Measurements from ENCODE around the gene CCNT1.
A peak's percentile ranks its signal among the peaks of the same experiment; 100 is the strongest.
"Not testable (repeated sequence)": the region's sequence is repeated elsewhere in the genome, so short reads cannot be mapped to it uniquely, and the experiment has no call there.

The CCNT1 gene

GRCh38 chr12:48691826-48692487, 24.6 kb downstream of the CCNT1 start:
- DNase-seq (ENCODE audit: low spot score): no peak

DNA sequence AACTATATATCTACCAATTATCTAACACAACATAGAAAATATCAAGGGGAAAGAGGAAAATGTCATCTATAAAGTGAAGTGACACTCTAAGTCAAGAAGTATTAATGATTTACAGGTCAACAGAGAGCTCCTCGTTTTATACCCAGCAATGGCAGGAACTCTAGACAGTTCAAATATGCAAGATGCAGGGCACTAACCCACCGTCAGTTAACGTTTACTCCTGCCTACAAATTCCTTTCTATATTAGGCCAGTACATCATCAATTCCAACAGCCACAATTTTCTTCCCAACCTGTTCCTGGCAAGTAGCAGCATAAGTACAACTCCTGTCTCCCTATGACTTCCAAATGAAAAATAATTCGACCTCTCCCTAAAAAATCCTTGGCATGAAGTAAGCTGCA, 25.5 kb downstream of the CCNT1 start:
- no peak for DNase-seq (ENCODE audit: low spot score)

- no peak for DNase-seq (ENCODE audit: low spot score)
These were observed 26.1 kb downstream of the CCNT1 start for GRCh38 chr12:48690436-48690835.

- no peak for DNase-seq (ENCODE audit: low spot score)
These were observed 27.7 kb downstream of the CCNT1 start for GRCh38 chr12:48688836-48689235.

DNA sequence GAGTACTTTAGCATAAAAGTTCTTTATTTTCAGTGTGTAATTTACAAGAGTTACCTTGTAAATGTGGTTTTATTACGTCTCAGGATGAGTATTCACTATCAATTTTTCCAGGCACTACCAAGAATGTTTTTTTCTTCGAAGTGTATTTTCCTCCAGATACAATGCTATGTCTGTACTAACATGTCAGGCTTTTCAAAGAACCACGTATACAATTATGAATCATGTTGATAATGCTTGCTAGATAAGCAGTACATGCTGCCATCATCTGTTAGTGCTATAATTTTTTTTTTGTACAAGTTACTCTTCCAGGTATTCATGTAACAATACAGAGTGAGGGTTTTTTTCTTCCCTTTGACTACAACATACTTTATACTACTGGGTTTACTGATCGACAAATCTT, 28.9 kb downstream of the CCNT1 start:
- no peak for DNase-seq (ENCODE audit: low spot score)

GRCh38 chr12:48686615-48687334, 29.7 kb downstream of the CCNT1 start:
- DNase-seq (ENCODE audit: low spot score): no peak

DNA sequence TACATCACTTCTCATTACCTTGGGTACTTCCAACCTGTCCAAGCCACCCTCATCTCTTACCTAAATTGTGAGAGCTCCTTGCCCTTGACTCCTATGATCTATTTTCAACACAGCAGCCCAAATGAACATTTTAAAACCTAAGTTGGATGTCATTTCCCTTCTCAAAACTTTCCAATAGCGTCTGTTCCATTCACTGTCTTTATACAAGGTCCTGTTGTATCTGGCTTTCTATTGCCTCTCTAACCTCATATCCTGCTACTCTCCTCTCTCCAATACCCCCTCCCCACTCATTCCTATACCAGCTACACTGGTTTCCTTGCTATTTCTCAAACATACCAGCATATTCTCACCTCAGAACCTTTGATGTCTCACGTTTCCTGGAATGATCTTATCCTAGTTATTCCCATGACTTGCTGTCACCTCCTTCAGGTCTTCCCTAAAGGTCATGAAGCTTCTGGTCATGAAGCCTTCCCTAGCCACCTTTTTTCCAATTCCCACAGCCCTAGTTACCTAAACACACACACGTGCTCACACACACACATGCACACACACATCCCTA, 30.4 kb downstream of the CCNT1 start:
- DNase-seq (ENCODE audit: low spot score): no peak

- DNase-seq (ENCODE audit: low spot score): no peak
These were observed 33.0 kb downstream of the CCNT1 start for GRCh38 chr12:48683534-48683933.

DNA sequence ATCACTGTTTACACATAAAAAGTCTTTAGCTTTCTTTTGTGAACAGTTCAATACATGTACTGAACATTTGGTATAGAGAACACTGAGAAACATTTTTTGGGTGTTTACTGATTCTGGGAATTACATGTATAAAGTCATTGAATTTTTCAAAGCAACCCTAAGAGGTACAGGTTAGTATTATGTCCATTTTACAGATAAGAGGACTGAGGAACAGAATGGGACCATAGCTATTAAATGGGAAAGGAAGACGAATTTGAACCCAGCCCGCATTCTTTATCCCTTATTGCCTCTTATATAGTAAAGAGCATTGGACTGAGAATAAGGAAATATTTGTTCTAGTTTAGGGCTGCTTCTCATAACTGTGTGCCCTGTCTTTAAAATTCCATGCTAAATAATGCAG, 33.6 kb downstream of the CCNT1 start:
- no peak for DNase-seq (ENCODE audit: low spot score)

DNA sequence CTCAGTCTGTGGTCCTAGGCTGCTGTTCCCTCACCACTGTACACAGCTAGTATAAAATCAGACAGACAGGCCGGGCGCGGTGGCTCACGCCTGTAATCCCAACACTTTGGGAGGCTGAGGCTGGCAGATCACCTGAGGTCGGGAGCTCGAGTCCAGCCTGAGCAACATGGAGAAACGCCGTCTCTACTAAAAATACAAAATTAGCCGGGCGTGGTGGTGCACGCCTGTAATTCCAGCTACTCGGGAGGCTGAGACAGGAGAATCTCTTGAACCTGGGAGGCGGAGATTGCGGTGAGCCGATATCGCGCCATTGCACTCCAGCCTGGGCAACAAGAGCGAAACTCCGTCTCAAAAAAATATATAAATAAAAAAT, 34.0 kb downstream of the CCNT1 start:
- not testable (repeated sequence) for DNase-seq (ENCODE audit: low spot score)

- peak; percentile 99 for DNase-seq (ENCODE audit: low spot score)
These were observed 34.6 kb downstream of the CCNT1 start, which contains the start of gene KANSL2 for GRCh38 chr12:48681710-48682532. Gene KANSL2 (minus strand): TSS chr12:48682238. CDS start chr12:48681632, 606 bp downstream.

DNA sequence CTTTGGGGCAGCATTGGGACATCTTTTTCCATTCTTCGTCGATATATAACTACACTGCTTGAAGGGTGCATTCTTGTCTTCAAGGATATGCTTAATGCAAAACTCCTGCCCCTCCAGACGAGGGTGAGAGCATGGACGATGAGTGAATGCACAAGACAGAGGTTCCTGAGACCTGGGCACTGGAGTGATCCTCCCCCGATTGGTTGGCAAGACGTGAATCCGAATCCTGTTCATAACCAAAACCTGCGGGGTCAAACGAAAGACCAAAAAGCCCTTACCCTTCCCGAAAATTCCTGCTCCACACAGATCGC, 35.2 kb downstream of the CCNT1 start:
- peak; percentile 28 for DNase-seq (ENCODE audit: low spot score)

- no peak for DNase-seq (ENCODE audit: low spot score)
These were observed 35.6 kb downstream of the CCNT1 start for GRCh38 chr12:48680861-48681260.

- no peak for DNase-seq (ENCODE audit: low spot score)
These were observed 37.8 kb downstream of the CCNT1 start for GRCh38 chr12:48678551-48679185.

GRCh38 chr12:48671231-48671856, 45.2 kb downstream of the CCNT1 start:
- DNase-seq (ENCODE audit: low spot score): no peak

- DNase-seq (ENCODE audit: low spot score): no peak
These were observed 47.5 kb downstream of the CCNT1 start for GRCh38 chr12:48668996-48669395.

GRCh38 chr12:48659863-48660262, 56.6 kb downstream of the CCNT1 start:
- DNase-seq (ENCODE audit: low spot score): no peak

GRCh38 chr12:48651681-48652080, 64.8 kb downstream of the CCNT1 start:
- DNase-seq (ENCODE audit: low spot score): no peak

DNA sequence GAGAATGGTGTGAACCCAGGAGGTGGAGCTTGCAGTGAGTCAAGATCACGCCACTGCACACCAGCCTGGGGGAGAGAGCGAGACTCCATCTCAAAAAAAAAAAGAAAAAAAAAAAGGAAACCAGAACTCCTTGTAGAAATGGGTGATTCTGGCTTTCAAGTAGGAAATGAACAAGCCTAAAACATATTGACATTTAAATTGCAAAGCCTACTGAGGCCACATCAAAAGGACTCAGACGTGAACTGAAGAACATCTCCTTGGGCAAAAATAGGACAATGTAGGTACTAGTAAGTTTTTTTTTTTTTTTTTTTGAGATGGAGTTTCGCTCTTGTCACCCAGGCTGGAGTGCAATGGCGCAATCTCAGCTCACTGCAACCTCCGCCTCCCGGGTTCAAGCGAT, 71.2 kb downstream of the CCNT1 start:
- DNase-seq (ENCODE audit: low spot score): not testable (repeated sequence)

GRCh38 chr12:48643011-48643410, 73.5 kb downstream of the CCNT1 start:
- no peak for DNase-seq (ENCODE audit: low spot score)

DNA sequence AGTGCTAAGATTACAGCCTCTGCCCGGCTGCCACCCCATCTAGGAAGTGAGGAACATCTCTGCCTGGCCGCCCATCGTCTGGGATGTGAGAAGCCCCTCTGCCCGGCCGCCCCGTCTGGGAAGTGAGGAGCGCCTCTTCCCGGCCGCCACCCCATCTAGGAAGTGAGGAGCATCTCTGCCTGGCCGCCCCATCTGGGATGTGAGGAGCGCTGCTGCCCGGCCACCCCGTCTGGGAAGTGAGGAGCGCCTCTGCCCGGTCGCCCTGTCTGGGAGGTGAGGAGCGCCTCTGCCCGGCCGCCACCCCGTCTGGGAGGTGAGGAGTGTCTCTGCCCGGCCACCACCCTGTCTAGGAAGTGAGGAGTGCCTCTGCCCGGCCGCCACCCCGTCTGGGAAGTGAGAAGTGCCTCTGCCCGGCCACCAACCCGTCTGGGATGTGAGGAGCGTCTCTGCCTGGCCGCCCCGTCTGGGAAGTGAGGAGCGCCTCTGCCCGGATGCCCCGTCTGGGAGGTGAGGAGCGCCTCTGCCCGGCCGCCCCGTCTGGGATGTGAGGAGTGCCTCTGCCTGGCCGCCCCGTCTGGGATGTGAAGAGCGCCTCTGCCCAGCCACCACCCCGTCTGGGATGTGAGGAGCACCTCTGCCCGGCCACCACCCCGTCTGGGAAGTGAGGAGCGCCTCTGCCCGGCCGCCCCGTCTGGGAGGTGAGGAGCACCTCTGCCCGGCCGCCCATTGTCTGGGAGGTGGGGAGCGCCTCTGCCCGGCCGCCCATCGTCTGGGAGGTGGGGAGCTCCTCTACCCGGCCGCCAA, 74.6 kb downstream of the CCNT1 start:
- DNase-seq (ENCODE audit: low spot score): not testable (repeated sequence)
